Bronchial epithelial cell (primary cell): ENCODE results near the gene RASL12. TPM values are rescaled to one million over a fixed set of nuclear protein-coding genes. Genes with fewer than 3 reads are reported as not detected.

Experiments
- DNase-seq: peaks from one replicate; pipeline ENCODE4 v3.0.0-alpha.2; 2010; ENCODE audit warnings: low read depth
- FAIRE-seq: peaks from 2 replicates; lab custom pipeline; 2011; peaks lifted over from hg19 to GRCh38; lab: Jason Lieb, UNC
- H3K27me3 ChIP-seq: 2 replicates; pipeline ENCODE4 v1.5.1; 2011; ENCODE audit warnings: low read length; ENCODE audit not compliant: control insufficient read depth, insufficient read depth
- H3K36me3 ChIP-seq: 2 replicates; pipeline ENCODE4 v1.5.1; 2011; ENCODE audit warnings: low read length; ENCODE audit not compliant: control insufficient read depth, insufficient read depth
- H3K4me3 ChIP-seq: 2 replicates; pipeline ENCODE4 v1.5.1; 2011; ENCODE audit warnings: mild to moderate bottlenecking, low read depth, low read length, control low read depth
- CTCF ChIP-seq: IDR thresholded peaks from 2 replicates; pipeline ENCODE4 v1.5.1; 2011; ENCODE audit warnings: mild to moderate bottlenecking, moderate library complexity, low read length, control low read depth, inconsistent platforms; ENCODE audit not compliant: insufficient read depth, severe bottlenecking
- total RNA-seq: library from RNA; depleted of rRNA; stranded (reverse); fragments of >200 nt; gene quantifications from 2 replicates; pipeline ENCODE4 v1.2.1, GENCODE V29; 2014

Gene RASL12
- total RNA-seq, 1 donor from 2014 or later: not detected

DNA sequence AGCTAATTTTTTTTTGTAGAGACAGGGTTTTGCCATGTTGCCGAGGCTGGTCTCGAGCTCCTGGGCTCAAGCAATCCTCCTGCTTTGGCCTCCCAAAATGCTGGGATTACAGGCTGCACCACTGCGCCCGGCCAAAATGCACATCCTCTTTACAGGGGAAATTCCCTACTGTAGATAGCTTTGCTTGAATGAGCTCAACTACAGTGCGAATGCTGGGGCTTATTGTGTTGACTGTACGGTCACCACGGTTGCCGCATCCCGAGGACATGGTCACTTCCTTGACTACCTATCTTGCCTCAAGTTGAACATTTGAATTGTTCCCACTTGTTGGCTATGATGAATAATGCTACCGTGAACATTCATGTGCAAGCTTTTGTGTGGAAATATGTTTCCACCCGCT, 33.1 kb downstream of the RASL12 start:
- Histone ChIP-seq H3K36me3 (no peaks in the 10 kb centered on the region), H3K4me3 (no peak overlapping the region), H3K27me3 (no peaks in the 10 kb centered on the region)
- FAIRE-seq (no peak), DNase-seq (no peak)
- no peak for TF ChIP-seq CTCF

DNA sequence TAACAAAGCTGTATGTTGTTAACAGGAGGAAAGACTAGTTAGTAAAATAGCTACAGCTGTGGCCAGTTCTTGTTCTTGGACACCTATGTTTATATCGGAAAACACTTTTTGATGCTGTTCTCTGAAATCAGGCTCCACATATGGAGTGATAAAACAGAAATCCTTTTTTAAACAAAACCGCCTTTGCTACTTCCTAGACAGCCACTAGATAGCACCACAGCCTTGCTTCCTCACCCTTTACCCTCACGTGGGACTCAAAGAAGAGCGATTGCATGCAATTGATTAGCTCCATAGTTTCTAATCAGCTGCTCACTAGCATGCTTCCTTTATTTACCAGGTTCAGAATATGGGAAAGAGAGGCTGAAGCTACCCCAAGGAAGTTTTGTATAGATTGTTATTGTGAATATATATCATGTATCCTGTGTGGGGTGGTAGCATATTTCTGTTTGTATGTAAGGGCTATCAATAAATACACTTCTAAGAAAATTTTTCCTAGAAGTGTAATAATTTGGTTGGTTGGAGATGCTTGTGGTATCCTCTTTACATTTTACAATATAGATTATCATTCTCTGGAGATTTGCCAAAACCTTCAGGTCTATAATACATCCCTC, 34.0 kb downstream of the RASL12 start:
- no peak overlapping the region for H3K4me3 ChIP-seq
- peak; percentile 64 for TF ChIP-seq CTCF
- no peaks in the 10 kb centered on the region for H3K27me3 ChIP-seq
- H3K36me3 ChIP-seq: no peaks in the 10 kb centered on the region
- FAIRE-seq: no peak
- DNase-seq: peak; percentile 55

DNA sequence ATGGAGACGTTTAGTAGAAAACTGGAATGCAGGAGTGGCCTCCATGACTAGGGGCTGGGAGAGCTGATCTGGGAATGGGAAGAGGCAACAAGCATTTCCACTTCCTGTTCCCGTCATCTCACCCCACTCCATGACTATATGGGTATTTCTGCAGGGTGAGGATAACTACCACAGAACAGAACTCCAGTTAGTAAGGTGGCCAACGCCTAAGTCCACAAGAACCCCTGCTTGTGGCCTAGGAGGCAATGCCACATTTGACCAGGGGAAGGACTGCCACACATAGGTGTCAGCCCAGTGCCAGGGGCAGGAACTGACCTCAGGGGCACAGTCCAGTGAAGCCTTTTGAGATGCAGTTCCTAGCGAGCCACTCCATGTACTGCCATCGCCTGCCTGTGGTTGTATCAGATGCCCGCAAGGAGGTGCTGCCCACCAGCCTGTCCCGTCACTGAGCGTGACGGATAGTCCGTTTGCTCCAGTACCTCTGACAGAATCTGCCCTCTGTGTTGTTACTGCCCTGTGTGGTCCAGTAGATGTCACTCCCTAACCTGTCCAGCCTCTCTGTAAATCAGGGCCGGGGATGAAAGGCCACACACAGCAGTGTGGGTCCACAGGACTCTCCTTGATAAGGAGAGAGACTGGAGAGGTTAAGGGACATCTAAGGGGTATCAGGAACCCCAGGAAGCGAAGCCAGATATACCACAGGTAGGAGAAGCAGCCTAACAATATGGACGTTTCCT, 34.8 kb downstream of the RASL12 start:
- H3K4me3 ChIP-seq: no peak overlapping the region
- H3K27me3 ChIP-seq: no peaks in the 10 kb centered on the region
- DNase-seq (peak; percentile 61), FAIRE-seq (no peak)
- no peaks in the 10 kb centered on the region for H3K36me3 ChIP-seq
- TF ChIP-seq CTCF: peak; percentile 91

- TF ChIP-seq CTCF: no peak
- Histone ChIP-seq H3K36me3 (no peaks in the 10 kb centered on the region), H3K4me3 (peak overlapping the region; percentile 91), H3K27me3 (no peaks in the 10 kb centered on the region)
- no peak for FAIRE-seq
- no peak for DNase-seq
Measured at GRCh38 chr15:65029736-65030208, 38.0 kb downstream of the RASL12 start.

- Histone ChIP-seq H3K4me3 (peak within 1 kb of the TSS; percentile 91), H3K27me3 (no peaks in the 10 kb centered on the region), H3K36me3 (no peaks in the 10 kb centered on the region)
- FAIRE-seq (no peak), DNase-seq (peak; percentile 66)
- peak; percentile 13 for TF ChIP-seq CTCF
Measured at GRCh38 chr15:65028921-65029735, 38.7 kb downstream of the RASL12 start, which contains the start of gene MTFMT. TSS of gene MTFMT (minus strand) at chr15:65029639. CDS start at chr15:65029613, 26 bp downstream.
